ENCODE results near the gene SLC16A14. TPM values are rescaled to one million over a fixed set of nuclear protein-coding genes. Genes with fewer than 3 reads are reported as not detected.

SLC16A14 gene
- total and polyA plus RNA-seq, 10 of the 15 experiments (the other 5 are each of a cell fraction or from before 2014, with no cell fraction given), result 0.87 to 6.4 (median 4.1) TPM; not detected in 1

DNA sequence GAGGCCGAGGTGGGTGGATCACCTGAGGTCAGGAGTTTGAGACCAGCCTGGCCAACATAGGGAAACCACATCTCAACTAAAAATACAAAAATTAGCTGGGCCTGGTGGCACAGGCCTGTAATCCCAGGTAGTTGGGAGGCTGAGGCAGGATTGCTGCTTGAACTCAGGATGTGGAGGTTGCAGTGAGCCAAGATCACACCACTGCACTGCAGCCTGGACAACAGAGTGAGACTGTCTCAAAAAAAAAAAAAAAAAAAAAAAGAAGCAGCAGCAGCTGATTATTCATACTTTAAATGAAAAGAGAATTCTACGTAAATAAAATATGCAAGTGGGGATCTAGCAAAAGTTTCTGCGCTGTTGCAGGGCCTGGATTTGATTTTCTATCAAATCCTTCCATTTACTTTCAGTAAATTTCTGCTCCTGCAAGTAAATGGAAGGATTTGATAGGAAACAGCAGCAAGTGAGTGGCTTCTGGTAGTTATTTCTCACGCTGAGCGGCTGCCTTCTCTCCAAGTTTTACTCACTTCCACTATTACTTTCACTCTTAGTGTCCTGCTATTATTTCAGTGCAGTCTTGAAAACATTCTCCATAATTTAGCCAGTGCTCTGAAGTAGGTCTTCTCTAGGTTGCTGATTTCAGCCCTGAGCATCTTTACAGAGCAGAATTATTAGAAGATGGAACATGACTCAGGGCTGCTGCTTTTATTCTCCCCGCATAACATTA is 68.4 kb downstream of the SLC16A14 start (continued):
- TF ChIP-seq EP300 (IDR thresholded peaks at IDR 0.05; ENCODE audit: borderline replicate concordance in 1 of 2, control insufficient read depth in 1 of 2, low read depth in 2 of 2, low read length in 2 of 2) (peak in 1 of 2 experiments; percentile 78; a peak in 1 of 4 replicates), NR2C2 (IDR thresholded peaks at IDR 0.05; ENCODE audit: borderline replicate concordance, control insufficient read depth, insufficient read length, low read depth) (no peak), POU2F2 (IDR thresholded peaks at IDR 0.05; ENCODE audit: borderline replicate concordance, low read depth, low read length) (no peak)

DNA sequence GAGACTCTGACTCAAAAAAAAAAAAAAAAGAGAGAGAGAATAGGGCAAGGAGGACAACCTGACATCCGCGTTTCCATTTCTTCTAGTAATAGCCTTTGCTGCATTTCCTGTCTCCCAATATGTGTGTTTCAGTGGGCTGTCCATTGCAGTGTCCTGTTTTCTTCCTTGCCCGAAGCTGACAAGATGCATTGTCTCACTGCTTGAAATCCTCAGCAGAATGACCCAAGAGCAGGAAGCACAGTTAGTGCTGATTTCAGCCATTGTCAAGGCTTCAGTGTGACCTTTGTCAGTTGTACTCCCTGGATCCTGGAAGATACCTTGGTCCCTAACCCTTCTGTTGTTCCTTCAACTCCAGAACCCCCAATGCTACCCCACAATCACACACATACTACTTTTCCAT is 71.2 kb downstream of the SLC16A14 start:
- ChIA-PET RAD21 (ENCODE audit: unreplicated experiment) (interaction anchor here (1.2 kb wide), 1 partner anchor 17 kb away, joined by 3 read pairs; no protein-coding TSS in a partner anchor), CTCF (interaction anchor here (1.4 kb wide), 1 partner anchor 216 kb away, joined by 5 read pairs; no protein-coding TSS in a partner anchor), POLR2A (interaction anchor here (0.6 to 0.8 kb wide), 2 partner anchors 9 to 40 kb away, joined by 3 to 4 read pairs; no protein-coding TSS in a partner anchor), SMC1A (ENCODE audit: uncharacterized antibody, unreplicated experiment) (interaction anchor here (0.6 to 1.1 kb wide), 2 partner anchors 19 to 38 kb away, joined by 3 read pairs; no protein-coding TSS in a partner anchor)
- H3K27me3 ChIP-seq (replicated peaks in 1 of 2; ENCODE audit: control insufficient read depth in 2 of 2, insufficient read depth in 2 of 2, low read length in 1 of 2), result no peaks in the 10 kb centered on the region
- H3K9ac ChIP-seq (ENCODE audit: control insufficient read depth, insufficient read depth, low read length), result no peak overlapping the region
- intact Hi-C loops (cut with micrococcal nuclease; ENCODE audit: unreplicated experiment) (no loop called here), in situ Hi-C loops (cut with MboI) (no loop called here)
- BruUV-seq (replicated peaks), result no TSS peak
- H3K4me2 ChIP-seq (ENCODE audit: control insufficient read depth, insufficient read depth), result no peak overlapping the region
- H3K4me3 ChIP-seq, result no peak overlapping the region
- no peaks in the 10 kb centered on the region for H3K79me2 ChIP-seq (ENCODE audit: control insufficient read depth, insufficient read depth, low read length)
- no peaks in the 10 kb centered on the region for H4K20me1 ChIP-seq (ENCODE audit: control insufficient read depth, insufficient read depth)
- no peaks in the 10 kb centered on the region for H3K9me3 ChIP-seq (replicated peaks; ENCODE audit: control insufficient read depth, insufficient read depth, low read length)
- DNase-seq (ENCODE audit: low read depth, low spot score), result no peak
- TF ChIP-seq, protein P1, sequence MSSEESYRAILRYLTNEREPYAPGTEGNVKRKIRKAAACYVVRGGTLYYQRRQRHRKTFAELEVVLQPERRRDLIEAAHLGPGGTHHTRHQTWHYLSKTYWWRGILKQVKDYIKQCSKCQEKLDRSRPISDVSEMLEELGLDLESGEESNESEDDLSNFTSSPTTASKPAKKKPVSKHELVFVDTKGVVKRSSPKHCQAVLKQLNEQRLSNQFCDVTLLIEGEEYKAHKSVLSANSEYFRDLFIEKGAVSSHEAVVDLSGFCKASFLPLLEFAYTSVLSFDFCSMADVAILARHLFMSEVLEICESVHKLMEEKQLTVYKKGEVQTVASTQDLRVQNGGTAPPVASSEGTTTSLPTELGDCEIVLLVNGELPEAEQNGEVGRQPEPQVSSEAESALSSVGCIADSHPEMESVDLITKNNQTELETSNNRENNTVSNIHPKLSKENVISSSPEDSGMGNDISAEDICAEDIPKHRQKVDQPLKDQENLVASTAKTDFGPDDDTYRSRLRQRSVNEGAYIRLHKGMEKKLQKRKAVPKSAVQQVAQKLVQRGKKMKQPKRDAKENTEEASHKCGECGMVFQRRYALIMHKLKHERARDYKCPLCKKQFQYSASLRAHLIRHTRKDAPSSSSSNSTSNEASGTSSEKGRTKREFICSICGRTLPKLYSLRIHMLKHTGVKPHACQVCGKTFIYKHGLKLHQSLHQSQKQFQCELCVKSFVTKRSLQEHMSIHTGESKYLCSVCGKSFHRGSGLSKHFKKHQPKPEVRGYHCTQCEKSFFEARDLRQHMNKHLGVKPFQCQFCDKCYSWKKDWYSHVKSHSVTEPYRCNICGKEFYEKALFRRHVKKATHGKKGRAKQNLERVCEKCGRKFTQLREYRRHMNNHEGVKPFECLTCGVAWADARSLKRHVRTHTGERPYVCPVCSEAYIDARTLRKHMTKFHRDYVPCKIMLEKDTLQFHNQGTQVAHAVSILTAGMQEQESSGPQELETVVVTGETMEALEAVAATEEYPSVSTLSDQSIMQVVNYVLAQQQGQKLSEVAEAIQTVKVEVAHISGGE (CRISPR knock-in tag; IDR thresholded peaks at IDR 0.05), result no peak
- ATAC-seq, result no peak
- no peak for FAIRE-seq
- H3K36me3 ChIP-seq (ENCODE audit: control insufficient read depth in 2 of 2, insufficient read depth in 2 of 2, low read length in 1 of 2), result no peaks in the 10 kb centered on the region
- H2AFZ ChIP-seq (ENCODE audit: control insufficient read depth, low read depth, low read length), result no peak overlapping the region
- 62% methylated on average over 3 of the region's 3 CpGs for WGBS (ENCODE audit: insufficient coverage, insufficient replicate concordance, low lambda C conversion rate, missing lambda C conversion rate)
- no peak overlapping the region for H3K27ac ChIP-seq (ENCODE audit: control insufficient read depth, insufficient read depth)
- peaks cover 9% of the 10 kb centered on the region for H3K4me1 ChIP-seq (ENCODE audit: control insufficient read depth, insufficient read depth, low read length)

All from GM12878 (cell line).